ENCODE results near the gene PTPN23.
"Not testable (repeated sequence)": the region's sequence is repeated elsewhere in the genome, so short reads cannot be mapped to it uniquely, and the experiment has no call there.

The PTPN23 gene

GRCh38 chr3:47380601-47381316 lies at the start of gene PTPN23:
TSS of gene PTPN23 (plus strand) at chr3:47381021. CDS start at chr3:47381097, 76 bp downstream.
- DNase-seq = peak; percentile 99

- DNase-seq = no peak
These were observed 46.9 kb upstream of the PTPN23 start for GRCh38 chr3:47333907-47334306.

- no peak for DNase-seq
These were observed 43.2 kb upstream of the PTPN23 start for GRCh38 chr3:47337656-47338055.

- DNase-seq = no peak
These were observed 40.9 kb upstream of the PTPN23 start for GRCh38 chr3:47339951-47340350.

- no peak for DNase-seq
These were observed 40.0 kb upstream of the PTPN23 start for GRCh38 chr3:47340866-47341265.

GRCh38 chr3:47342151-47342550 lies 38.7 kb upstream of the PTPN23 start:
- no peak for DNase-seq

GRCh38 chr3:47342812-47343211 lies 38.0 kb upstream of the PTPN23 start:
- no peak for DNase-seq

GRCh38 chr3:47343471-47343971 lies 37.3 kb upstream of the PTPN23 start:
- DNase-seq = no peak

- DNase-seq = no peak
These were observed 35.9 kb upstream of the PTPN23 start for GRCh38 chr3:47344971-47345370.

- DNase-seq = peak; percentile 6
These were observed 33.5 kb upstream of the PTPN23 start for GRCh38 chr3:47347217-47347801.

- DNase-seq = no peak
These were observed 32.2 kb upstream of the PTPN23 start for GRCh38 chr3:47348411-47349154.

GRCh38 chr3:47355010-47355409 lies 25.8 kb upstream of the PTPN23 start:
- no peak for DNase-seq

GRCh38 chr3:47356201-47356600 lies 24.6 kb upstream of the PTPN23 start:
- DNase-seq = no peak

GRCh38 chr3:47359323-47359722 lies 21.5 kb upstream of the PTPN23 start:
- no peak for DNase-seq

- not testable (repeated sequence) for DNase-seq
These were observed 20.7 kb upstream of the PTPN23 start for GRCh38 chr3:47360110-47360517.

GRCh38 chr3:47362701-47363100 lies 18.1 kb upstream of the PTPN23 start:
- no peak for DNase-seq

GRCh38 chr3:47365213-47366153 lies 15.3 kb upstream of the PTPN23 start:
- DNase-seq = no peak

GRCh38 chr3:47366833-47367232 lies 14.0 kb upstream of the PTPN23 start:
- DNase-seq = no peak

GRCh38 chr3:47367631-47368030 lies 13.2 kb upstream of the PTPN23 start:
- no peak for DNase-seq

- not testable (repeated sequence) for DNase-seq
These were observed 10.8 kb upstream of the PTPN23 start for GRCh38 chr3:47370020-47370419.

- DNase-seq = no peak
These were observed 9.7 kb upstream of the PTPN23 start for GRCh38 chr3:47370887-47371697.

- no peak for DNase-seq
These were observed 6.2 kb upstream of the PTPN23 start for GRCh38 chr3:47374587-47374986.

Data from midbrain (tissue), 1 donor.